Measurements from ENCODE around the gene CCDC142. TPM values are rescaled to one million over a fixed set of nuclear protein-coding genes. Genes with fewer than 3 reads are reported as not detected.
A peak's percentile ranks its signal among the peaks of the same experiment; 100 is the strongest.

Gene CCDC142
- total RNA-seq, 3 donors from 2014 or later (not counting 1 experiment from before 2014, with no cell fraction given): 14.9 to 25.2 (median 15.6) TPM

- Mint-ChIP-seq H3K27me3 (ENCODE audit: low read depth in 2 of 2) (peaks cover 0 to 8% of the 10 kb centered on the region in 2 donors), H3K4me1 (peaks cover 51 to 82% of the 10 kb centered on the region in 2 donors), H3K9me3 (no peaks in the 10 kb centered on the region), H3K4me3 (peak overlapping the region; percentile 88), H3K36me3 (no peaks in the 10 kb centered on the region), H3K27ac (peak overlapping the region; percentile 84 to 90)
- H3K27me3 ChIP-seq (ENCODE audit: control insufficient read depth, insufficient read depth, low read length): peaks cover 5% of the 10 kb centered on the region
- intact Hi-C loops (cut with micrococcal nuclease): loop anchor here (1.0 kb wide), 1 partner anchor 20 kb away; the partner anchor contains the start of gene TTC31
- 63% methylated on average over 45 of the region's 45 CpGs for WGBS (ENCODE audit: insufficient coverage)
- no peak for ATAC-seq
- peaks cover 7% of the 10 kb centered on the region for H3K36me3 ChIP-seq (ENCODE audit: control insufficient read depth, insufficient read depth, low read length)
- peak overlapping the region; percentile 74 for H3K27ac ChIP-seq (ENCODE audit: low read length)
- H3K4me1 ChIP-seq (ENCODE audit: control insufficient read depth, insufficient read depth, low read length): peaks cover 66% of the 10 kb centered on the region
- peak overlapping the region; percentile 57 for H3K4me3 ChIP-seq (ENCODE audit: low read length)
- H3K9me3 ChIP-seq (ENCODE audit: control insufficient read depth, insufficient read depth, low read length): no peaks in the 10 kb centered on the region
- no peak for TF ChIP-seq CTCF (IDR thresholded peaks at IDR 0.05)
- DNase-seq: no peak
Observed at GRCh38 chr2:74503506-74504475, 21.0 kb upstream of the CCDC142 start.

- Histone ChIP-seq H3K27ac (ENCODE audit: low read length) (peak overlapping the region; percentile 74), H3K9me3 (ENCODE audit: control insufficient read depth, insufficient read depth, low read length) (no peaks in the 10 kb centered on the region), H3K36me3 (ENCODE audit: control insufficient read depth, insufficient read depth, low read length) (peaks cover 7% of the 10 kb centered on the region), H3K4me3 (ENCODE audit: low read length) (peak overlapping the region; percentile 57), H3K27me3 (ENCODE audit: control insufficient read depth, insufficient read depth, low read length) (peaks cover 5% of the 10 kb centered on the region), H3K4me1 (ENCODE audit: control insufficient read depth, insufficient read depth, low read length) (peaks cover 68% of the 10 kb centered on the region)
- Mint-ChIP-seq H3K4me3 (peak overlapping the region; percentile 88), H3K9me3 (no peaks in the 10 kb centered on the region), H3K4me1 (peaks cover 51 to 84% of the 10 kb centered on the region in 2 donors), H3K27ac (peak overlapping the region; percentile 84 to 90), H3K36me3 (no peaks in the 10 kb centered on the region), H3K27me3 (ENCODE audit: low read depth in 2 of 2) (peaks cover 0 to 8% of the 10 kb centered on the region in 2 donors)
- TF ChIP-seq CTCF (IDR thresholded peaks at IDR 0.05): peak; percentile 19
- peak; percentile 43 to 56 (median 48) for ATAC-seq
- intact Hi-C loops (cut with micrococcal nuclease): loop anchor here (1.0 kb wide), 1 partner anchor 20 kb away; the partner anchor contains the start of gene TTC31
- WGBS (ENCODE audit: insufficient coverage): under 1% methylated on average over 67 of the region's 67 CpGs
- peak; percentile 56 to 72 for DNase-seq
Observed at GRCh38 chr2:74502720-74503505, 20.1 kb upstream of the CCDC142 start.

GRCh38 chr2:74502147-74502719 lies 19.4 kb upstream of the CCDC142 start:
- H3K9me3 ChIP-seq (ENCODE audit: control insufficient read depth, insufficient read depth, low read length): no peaks in the 10 kb centered on the region
- peaks cover 73% of the 10 kb centered on the region for H3K4me1 ChIP-seq (ENCODE audit: control insufficient read depth, insufficient read depth, low read length)
- intact Hi-C loops (cut with micrococcal nuclease): no loop called here
- no peak for DNase-seq
- H3K4me3 ChIP-seq (ENCODE audit: low read length): peak overlapping the region; percentile 57
- WGBS (ENCODE audit: insufficient coverage): 15% methylated on average over 31 of the region's 32 CpGs
- Mint-ChIP-seq H3K36me3 (no peaks in the 10 kb centered on the region), H3K27me3 (ENCODE audit: low read depth in 2 of 2) (peaks cover 0 to 8% of the 10 kb centered on the region in 2 donors), H3K9me3 (no peaks in the 10 kb centered on the region), H3K4me3 (peak overlapping the region; percentile 88), H3K4me1 (peaks cover 46 to 82% of the 10 kb centered on the region in 2 donors), H3K27ac (peak overlapping the region; percentile 84 to 90)
- peaks cover 5% of the 10 kb centered on the region for H3K27me3 ChIP-seq (ENCODE audit: control insufficient read depth, insufficient read depth, low read length)
- no peak overlapping the region for H3K27ac ChIP-seq (ENCODE audit: low read length)
- TF ChIP-seq CTCF (IDR thresholded peaks at IDR 0.05): no peak
- ATAC-seq: no peak
- peaks cover 7% of the 10 kb centered on the region for H3K36me3 ChIP-seq (ENCODE audit: control insufficient read depth, insufficient read depth, low read length)
